ENCODE data around the gene GPC2. TPM values are rescaled to one million over a fixed set of nuclear protein-coding genes. Genes with fewer than 3 reads are reported as not detected.
"Not testable (repeated sequence)": the region's sequence is repeated elsewhere in the genome, so short reads cannot be mapped to it uniquely, and the experiment has no call there.

GPC2 gene
- total and polyA plus RNA-seq, 2 experiments from 2014 or later: 0.16 to 0.22 TPM

- Histone ChIP-seq H3K9ac (no peak overlapping the region), H3K79me2 (ENCODE audit: insufficient read depth) (no peaks in the 10 kb centered on the region), H4K20me1 (ENCODE audit: insufficient read depth) (no peaks in the 10 kb centered on the region), H2AFZ (no peak overlapping the region), H3K27ac (no peak overlapping the region), H3K27me3 (replicated peaks; ENCODE audit: insufficient read depth) (no peaks in the 10 kb centered on the region), H3K4me1 (ENCODE audit: insufficient read depth) (no peaks in the 10 kb centered on the region), H3K36me3 (ENCODE audit: low read depth) (no peaks in the 10 kb centered on the region), H3F3A (ENCODE audit: insufficient read depth) (no peaks in the 10 kb centered on the region), H3K4me2 (ENCODE audit: unreplicated experiment) (no peak overlapping the region), H3K9me2 (ENCODE audit: insufficient read depth) (no peaks in the 10 kb centered on the region), H3K9me3 (ENCODE audit: low read depth) (no peaks in the 10 kb centered on the region), H3K4me3 (no peak overlapping the region)
- no peak for DNase-seq
- TF ChIP-seq EZH2 (IDR thresholded peaks at IDR 0.05; ENCODE audit: insufficient read depth, poor library complexity, severe bottlenecking) (no peak), EZH2phosphoT487 (IDR thresholded peaks at IDR 0.05; ENCODE audit: insufficient read depth, low read depth) (no peak)
- in situ Hi-C loops (cut with MboI): no loop called here
- WGBS, 2 experiments (ENCODE audit: low coverage in 1 of 2, low lambda C conversion rate in 2 of 2, missing lambda C conversion rate in 2 of 2): 69% methylated on average over 13 of the region's 13 CpGs
Measured at GRCh38 chr7:100137851-100138760, 39.1 kb downstream of the GPC2 start.

DNA sequence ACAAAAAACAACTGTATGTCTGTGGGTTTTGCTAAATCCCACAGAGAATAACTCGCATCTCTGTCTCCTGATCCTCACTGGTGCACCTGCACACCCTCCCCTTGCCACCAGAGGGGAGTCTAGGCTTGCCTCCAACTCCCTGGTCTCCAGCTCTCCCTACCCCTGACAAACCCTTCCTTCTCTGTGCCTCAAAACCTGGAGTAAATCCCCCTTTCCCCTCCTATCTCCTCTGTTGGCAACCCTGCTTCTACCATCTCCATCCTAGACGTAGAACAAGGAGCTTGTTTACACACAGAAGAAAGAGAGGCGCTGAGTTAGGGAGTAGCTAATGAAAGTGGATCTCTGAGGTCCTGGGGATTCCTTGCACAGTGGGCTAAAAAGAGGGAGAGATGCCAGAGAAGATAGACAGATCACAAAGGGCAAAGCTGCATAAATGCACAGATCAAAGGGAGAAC lies 44.5 kb downstream of the GPC2 start:
- in situ Hi-C loops (cut with MboI): no loop called here
- no peaks in the 10 kb centered on the region for H3K27me3 ChIP-seq (replicated peaks; ENCODE audit: insufficient read depth)
- peak overlapping the region; percentile 65; the same call in 1 of the 2 replicates for H2AFZ ChIP-seq

GRCh38 chr7:100132126-100132525 lies 45.1 kb downstream of the GPC2 start:
- Histone ChIP-seq H3K79me2 (ENCODE audit: insufficient read depth) (no peaks in the 10 kb centered on the region), H3K9me2 (ENCODE audit: insufficient read depth) (no peaks in the 10 kb centered on the region), H3K4me2 (ENCODE audit: unreplicated experiment) (no peak overlapping the region), H3K27me3 (replicated peaks; ENCODE audit: insufficient read depth) (no peaks in the 10 kb centered on the region), H3K4me3 (no peak overlapping the region), H3K36me3 (ENCODE audit: low read depth) (no peaks in the 10 kb centered on the region), H3K27ac (no peak overlapping the region), H4K20me1 (ENCODE audit: insufficient read depth) (no peaks in the 10 kb centered on the region), H2AFZ (no peak overlapping the region), H3F3A (ENCODE audit: insufficient read depth) (no peaks in the 10 kb centered on the region), H3K9ac (no peak overlapping the region), H3K9me3 (ENCODE audit: low read depth) (no peaks in the 10 kb centered on the region), H3K4me1 (ENCODE audit: insufficient read depth) (peaks cover 3% of the 10 kb centered on the region; the same call in 1 of the 2 replicates)
- TF ChIP-seq EZH2 (IDR thresholded peaks at IDR 0.05; ENCODE audit: insufficient read depth, poor library complexity, severe bottlenecking): no peak
- no peak for TF ChIP-seq EZH2phosphoT487 (IDR thresholded peaks at IDR 0.05; ENCODE audit: insufficient read depth, low read depth)
- in situ Hi-C loops (cut with MboI): no loop called here
- no peak for DNase-seq
- WGBS, 2 experiments (ENCODE audit: low coverage in 1 of 2, low lambda C conversion rate in 2 of 2, missing lambda C conversion rate in 2 of 2): 33 to 34% methylated on average over 7 of the region's 7 CpGs

More for the DNA sequence above, 44.5 kb downstream of the GPC2 start:
- Histone ChIP-seq H3K36me3 (ENCODE audit: low read depth) (no peaks in the 10 kb centered on the region), H3K4me2 (ENCODE audit: unreplicated experiment) (no peak overlapping the region), H3K9me3 (ENCODE audit: low read depth) (no peaks in the 10 kb centered on the region), H3F3A (ENCODE audit: insufficient read depth) (no peaks in the 10 kb centered on the region), H3K9ac (no peak overlapping the region), H3K4me1 (ENCODE audit: insufficient read depth) (peaks cover 3% of the 10 kb centered on the region; the same call in 1 of the 2 replicates), H3K4me3 (no peak overlapping the region), H3K79me2 (ENCODE audit: insufficient read depth) (no peaks in the 10 kb centered on the region), H3K9me2 (ENCODE audit: insufficient read depth) (no peaks in the 10 kb centered on the region), H4K20me1 (ENCODE audit: insufficient read depth) (no peaks in the 10 kb centered on the region), H3K27ac (no peak overlapping the region)
- WGBS, 2 experiments (ENCODE audit: low coverage in 1 of 2, low lambda C conversion rate in 2 of 2, missing lambda C conversion rate in 2 of 2): 2 to 3% methylated on average over 3 of the region's 3 CpGs
- TF ChIP-seq EZH2phosphoT487 (IDR thresholded peaks at IDR 0.05; ENCODE audit: insufficient read depth, low read depth) (no peak), EZH2 (IDR thresholded peaks at IDR 0.05; ENCODE audit: insufficient read depth, poor library complexity, severe bottlenecking) (no peak)
- peak; percentile 74 for DNase-seq

- Histone ChIP-seq H3K9ac (peak overlapping the region; percentile 51), H3K36me3 (ENCODE audit: low read depth) (no peaks in the 10 kb centered on the region), H4K20me1 (ENCODE audit: insufficient read depth) (no peaks in the 10 kb centered on the region), H2AFZ (peak overlapping the region; percentile 86), H3K9me3 (ENCODE audit: low read depth) (no peaks in the 10 kb centered on the region), H3F3A (ENCODE audit: insufficient read depth) (peaks cover 4% of the 10 kb centered on the region; the same call in 1 of the 2 replicates), H3K9me2 (ENCODE audit: insufficient read depth) (no peaks in the 10 kb centered on the region), H3K27ac (no peak overlapping the region), H3K27me3 (replicated peaks; ENCODE audit: insufficient read depth) (no peaks in the 10 kb centered on the region), H3K79me2 (ENCODE audit: insufficient read depth) (0 out of 2 replicates have a peak, but pooled peaks cover under 1% of the 10 kb centered on the region), H3K4me3 (peak overlapping the region; percentile 64), H3K4me1 (ENCODE audit: insufficient read depth) (peaks cover 3% of the 10 kb centered on the region; the same call in 1 of the 2 replicates), H3K4me2 (ENCODE audit: unreplicated experiment) (peak overlapping the region; percentile 78)
- in situ Hi-C loops (cut with MboI): no loop called here
- peak; percentile 76 for DNase-seq
- TF ChIP-seq EZH2phosphoT487 (IDR thresholded peaks at IDR 0.05; ENCODE audit: insufficient read depth, low read depth): no peak
- no peak for TF ChIP-seq EZH2 (IDR thresholded peaks at IDR 0.05; ENCODE audit: insufficient read depth, poor library complexity, severe bottlenecking)
- WGBS, 2 experiments (ENCODE audit: low coverage in 1 of 2, low lambda C conversion rate in 2 of 2, missing lambda C conversion rate in 2 of 2): 9 to 12% methylated on average over 24 of the region's 24 CpGs
Measured at GRCh38 chr7:100130608-100131453, 46.4 kb downstream of the GPC2 start.

- in situ Hi-C loops (cut with MboI); H3K9me3 ChIP-seq (ENCODE audit: low read depth); H3K9ac ChIP-seq; H3F3A ChIP-seq (ENCODE audit: insufficient read depth); H3K27ac ChIP-seq; H3K27me3 ChIP-seq (replicated peaks; ENCODE audit: insufficient read depth); H3K9me2 ChIP-seq (ENCODE audit: insufficient read depth); DNase-seq; H3K4me3 ChIP-seq; H4K20me1 ChIP-seq (ENCODE audit: insufficient read depth); H3K4me1 ChIP-seq (ENCODE audit: insufficient read depth); H3K4me2 ChIP-seq (ENCODE audit: unreplicated experiment); H3K79me2 ChIP-seq (ENCODE audit: insufficient read depth); H3K36me3 ChIP-seq (ENCODE audit: low read depth); H2AFZ ChIP-seq: not testable (repeated sequence)
- 90 to 100% methylated on average over 1 of the region's 1 CpG for WGBS, 2 experiments (ENCODE audit: low coverage in 1 of 2, low lambda C conversion rate in 2 of 2, missing lambda C conversion rate in 2 of 2)
Measured at GRCh38 chr7:100130220-100130607, 47.0 kb downstream of the GPC2 start.

Data from GM23248 (cell line).